ENCODE results near the gene KIDINS220.
A peak's percentile ranks its signal among the peaks of the same experiment; 100 is the strongest.

KIDINS220 gene

GRCh38 chr2:8849327-8849726 lies 11.9 kb upstream of the KIDINS220 start:
- H4K8ac ChIP-seq (ENCODE audit: low read length), result no peak overlapping the region
- no peak overlapping the region for H3K18ac ChIP-seq (ENCODE audit: low read depth in 1 of 2, low read length in 2 of 2)
- H3K4ac ChIP-seq (ENCODE audit: low read depth in 1 of 2, low read length in 2 of 2), result no peak overlapping the region
- DNase-seq, result peak; percentile 9
- H2BK120ac ChIP-seq (ENCODE audit: low read depth, low read length), result no peak overlapping the region
- H2BK12ac ChIP-seq (ENCODE audit: low read length in 2 of 2), result no peak overlapping the region
- no peak overlapping the region for H2BK5ac ChIP-seq (ENCODE audit: low read depth, low read length, poor library complexity, severe bottlenecking)
- H2AK5ac ChIP-seq (ENCODE audit: low read length, severe bottlenecking), result no peak overlapping the region
- no peak overlapping the region for H2AFZ ChIP-seq (ENCODE audit: low read depth, low read length)
- no peaks in the 10 kb centered on the region for H3K79me1 ChIP-seq (replicated peaks; ENCODE audit: low read length, poor library complexity, severe bottlenecking)
- H4K91ac ChIP-seq (ENCODE audit: low read length), result no peak overlapping the region
- no peak overlapping the region for H3K27ac ChIP-seq (ENCODE audit: low read length, poor library complexity, severe bottlenecking)
- peaks cover 5% of the 10 kb centered on the region for H3K4me1 ChIP-seq (ENCODE audit: control insufficient read depth, insufficient read depth, low read depth, low read length)
- no peaks in the 10 kb centered on the region for H3K9me3 ChIP-seq (ENCODE audit: control insufficient read depth, low read length)
- no peaks in the 10 kb centered on the region for H3K36me3 ChIP-seq (ENCODE audit: control insufficient read depth in 1 of 2, insufficient read depth in 2 of 2, low read depth in 1 of 2, low read length in 2 of 2)
- no peak overlapping the region for H3K9ac ChIP-seq (ENCODE audit: low read length)
- H3K4me3 ChIP-seq (ENCODE audit: insufficient read depth in 1 of 2, low read depth in 1 of 2, low read length in 2 of 2), result no peak overlapping the region
- H3K4me2 ChIP-seq (ENCODE audit: low read length, poor library complexity, severe bottlenecking), result no peak overlapping the region
- no peak overlapping the region for H2BK15ac ChIP-seq (ENCODE audit: low read depth, poor library complexity, severe bottlenecking)
- H3K23ac ChIP-seq (ENCODE audit: low read length in 2 of 2), result no peak overlapping the region
- H3K27me3 ChIP-seq (ENCODE audit: control insufficient read depth in 1 of 2, insufficient read depth in 1 of 2, low read length in 2 of 2), result no peaks in the 10 kb centered on the region
- H3K14ac ChIP-seq (ENCODE audit: low read length in 2 of 2), result no peak overlapping the region
- 84% methylated on average over 3 of the region's 4 CpGs for WGBS

- H3K4me2 ChIP-seq (ENCODE audit: low read length, poor library complexity, severe bottlenecking), result no peak overlapping the region
- H2AFZ ChIP-seq (ENCODE audit: low read depth, low read length), result no peak overlapping the region
- no peak overlapping the region for H3K4ac ChIP-seq (ENCODE audit: low read depth in 1 of 2, low read length in 2 of 2)
- H3K4me3 ChIP-seq (ENCODE audit: insufficient read depth in 1 of 2, low read depth in 1 of 2, low read length in 2 of 2), result no peak overlapping the region
- no peak overlapping the region for H3K18ac ChIP-seq (ENCODE audit: low read depth in 1 of 2, low read length in 2 of 2)
- no peak overlapping the region for H3K9ac ChIP-seq (ENCODE audit: low read length)
- no peak overlapping the region for H4K91ac ChIP-seq (ENCODE audit: low read length)
- H2BK12ac ChIP-seq (ENCODE audit: low read length in 2 of 2), result no peak overlapping the region
- H3K36me3 ChIP-seq (ENCODE audit: control insufficient read depth in 1 of 2, insufficient read depth in 2 of 2, low read depth in 1 of 2, low read length in 2 of 2), result no peaks in the 10 kb centered on the region
- no peaks in the 10 kb centered on the region for H3K9me3 ChIP-seq (ENCODE audit: control insufficient read depth, low read length)
- no peak overlapping the region for H3K14ac ChIP-seq (ENCODE audit: low read length in 2 of 2)
- no peak overlapping the region for H3K23ac ChIP-seq (ENCODE audit: low read length in 2 of 2)
- no peaks in the 10 kb centered on the region for H3K79me1 ChIP-seq (replicated peaks; ENCODE audit: low read length, poor library complexity, severe bottlenecking)
- DNase-seq, result peak; percentile 38
- no peak overlapping the region for H2BK120ac ChIP-seq (ENCODE audit: low read depth, low read length)
- H2AK5ac ChIP-seq (ENCODE audit: low read length, severe bottlenecking), result no peak overlapping the region
- no peak overlapping the region for H4K8ac ChIP-seq (ENCODE audit: low read length)
- no peak overlapping the region for H3K27ac ChIP-seq (ENCODE audit: low read length, poor library complexity, severe bottlenecking)
- H2BK15ac ChIP-seq (ENCODE audit: low read depth, poor library complexity, severe bottlenecking), result no peak overlapping the region
- H2BK5ac ChIP-seq (ENCODE audit: low read depth, low read length, poor library complexity, severe bottlenecking), result no peak overlapping the region
- H3K4me1 ChIP-seq (ENCODE audit: control insufficient read depth, insufficient read depth, low read depth, low read length), result peaks cover 6% of the 10 kb centered on the region
- no peaks in the 10 kb centered on the region for H3K27me3 ChIP-seq (ENCODE audit: control insufficient read depth in 1 of 2, insufficient read depth in 1 of 2, low read length in 2 of 2)
- 55% methylated on average over 5 of the region's 7 CpGs for WGBS
Observed at GRCh38 chr2:8848328-8849100, 11.1 kb upstream of the KIDINS220 start.

DNA sequence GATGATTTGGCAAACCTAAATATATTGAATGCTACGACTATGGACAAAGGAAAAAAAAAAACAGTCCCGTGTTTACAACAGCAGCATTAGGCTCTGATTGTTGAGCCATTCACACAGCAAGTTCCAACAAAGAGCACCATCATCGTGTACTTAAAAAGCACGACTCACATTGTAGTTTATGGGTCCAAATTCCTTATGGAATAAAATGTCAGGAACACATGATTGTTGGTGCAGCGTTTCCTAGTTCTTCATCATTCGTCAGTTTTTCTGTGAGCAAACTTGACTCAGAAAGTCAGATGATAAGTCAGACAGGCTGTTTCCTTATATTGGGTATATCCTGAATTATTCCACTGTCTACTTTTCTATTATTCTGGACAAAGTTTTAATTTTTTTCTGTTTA lies 10.0 kb upstream of the KIDINS220 start:
- Histone ChIP-seq H2BK15ac (ENCODE audit: low read depth, poor library complexity, severe bottlenecking) (no peak overlapping the region), H3K14ac (ENCODE audit: low read length in 2 of 2) (no peak overlapping the region), H3K4me2 (ENCODE audit: low read length, poor library complexity, severe bottlenecking) (no peak overlapping the region), H2AFZ (ENCODE audit: low read depth, low read length) (no peak overlapping the region), H3K9me3 (ENCODE audit: control insufficient read depth, low read length) (no peaks in the 10 kb centered on the region), H3K9ac (ENCODE audit: low read length) (no peak overlapping the region), H3K27me3 (ENCODE audit: control insufficient read depth in 1 of 2, insufficient read depth in 1 of 2, low read length in 2 of 2) (no peaks in the 10 kb centered on the region), H3K79me1 (replicated peaks; ENCODE audit: low read length, poor library complexity, severe bottlenecking) (no peaks in the 10 kb centered on the region), H3K36me3 (ENCODE audit: control insufficient read depth in 1 of 2, insufficient read depth in 2 of 2, low read depth in 1 of 2, low read length in 2 of 2) (no peaks in the 10 kb centered on the region), H2BK12ac (ENCODE audit: low read length in 2 of 2) (no peak overlapping the region), H3K4ac (ENCODE audit: low read depth in 1 of 2, low read length in 2 of 2) (no peak overlapping the region), H2BK5ac (ENCODE audit: low read depth, low read length, poor library complexity, severe bottlenecking) (no peak overlapping the region), H3K23ac (ENCODE audit: low read length in 2 of 2) (no peak overlapping the region), H2AK5ac (ENCODE audit: low read length, severe bottlenecking) (no peak overlapping the region), H3K27ac (ENCODE audit: low read length, poor library complexity, severe bottlenecking) (no peak overlapping the region), H4K91ac (ENCODE audit: low read length) (no peak overlapping the region), H3K4me1 (ENCODE audit: control insufficient read depth, insufficient read depth, low read depth, low read length) (peaks cover 6% of the 10 kb centered on the region), H3K18ac (ENCODE audit: low read depth in 1 of 2, low read length in 2 of 2) (no peak overlapping the region), H4K8ac (ENCODE audit: low read length) (no peak overlapping the region), H2BK120ac (ENCODE audit: low read depth, low read length) (no peak overlapping the region), H3K4me3 (ENCODE audit: insufficient read depth in 1 of 2, low read depth in 1 of 2, low read length in 2 of 2) (no peak overlapping the region)
- DNase-seq, result peak; percentile 20
- 88% methylated on average over 5 of the region's 6 CpGs for WGBS

- peaks cover 1% of the 10 kb centered on the region for H3K79me1 ChIP-seq (replicated peaks; ENCODE audit: low read length, poor library complexity, severe bottlenecking)
- no peaks in the 10 kb centered on the region for H3K27me3 ChIP-seq (ENCODE audit: control insufficient read depth in 1 of 2, insufficient read depth in 1 of 2, low read length in 2 of 2)
- 92% methylated on average over 4 of the region's 4 CpGs for WGBS
Observed at GRCh38 chr2:8841932-8842331, 4.5 kb upstream of the KIDINS220 start.

More at GRCh38 chr2:8841932-8842331, 4.5 kb upstream of the KIDINS220 start:
- H3K18ac ChIP-seq (ENCODE audit: low read depth in 1 of 2, low read length in 2 of 2), result no peak overlapping the region
- no peak overlapping the region for H3K4ac ChIP-seq (ENCODE audit: low read depth in 1 of 2, low read length in 2 of 2)
- no peaks in the 10 kb centered on the region for H3K9me3 ChIP-seq (ENCODE audit: control insufficient read depth, low read length)
- no peak for DNase-seq
- H3K4me1 ChIP-seq (ENCODE audit: control insufficient read depth, insufficient read depth, low read depth, low read length), result peaks cover 4% of the 10 kb centered on the region
- H3K23ac ChIP-seq (ENCODE audit: low read length in 2 of 2), result no peak overlapping the region
- no peak overlapping the region for H4K8ac ChIP-seq (ENCODE audit: low read length)
- H3K9ac ChIP-seq (ENCODE audit: low read length), result no peak overlapping the region
- H3K36me3 ChIP-seq (ENCODE audit: control insufficient read depth in 1 of 2, insufficient read depth in 2 of 2, low read depth in 1 of 2, low read length in 2 of 2), result no peaks in the 10 kb centered on the region
- H4K91ac ChIP-seq (ENCODE audit: low read length), result no peak overlapping the region
- no peak overlapping the region for H2BK120ac ChIP-seq (ENCODE audit: low read depth, low read length)
- no peak overlapping the region for H2AK5ac ChIP-seq (ENCODE audit: low read length, severe bottlenecking)
- no peak overlapping the region for H2AFZ ChIP-seq (ENCODE audit: low read depth, low read length)
- no peak overlapping the region for H2BK12ac ChIP-seq (ENCODE audit: low read length in 2 of 2)
- no peak overlapping the region for H3K4me2 ChIP-seq (ENCODE audit: low read length, poor library complexity, severe bottlenecking)
- H2BK5ac ChIP-seq (ENCODE audit: low read depth, low read length, poor library complexity, severe bottlenecking), result no peak overlapping the region
- no peak overlapping the region for H3K14ac ChIP-seq (ENCODE audit: low read length in 2 of 2)
- H3K4me3 ChIP-seq (ENCODE audit: insufficient read depth in 1 of 2, low read depth in 1 of 2, low read length in 2 of 2), result no peak overlapping the region
- H2BK15ac ChIP-seq (ENCODE audit: low read depth, poor library complexity, severe bottlenecking), result no peak overlapping the region
- H3K27ac ChIP-seq (ENCODE audit: low read length, poor library complexity, severe bottlenecking), result no peak overlapping the region
